ENCODE measurements around the gene SHLD2.
A peak's percentile ranks its signal among the peaks of the same experiment; 100 is the strongest.
"Not testable (repeated sequence)": the region's sequence is repeated elsewhere in the genome, so short reads cannot be mapped to it uniquely, and the experiment has no call there.

The SHLD2 gene

DNA sequence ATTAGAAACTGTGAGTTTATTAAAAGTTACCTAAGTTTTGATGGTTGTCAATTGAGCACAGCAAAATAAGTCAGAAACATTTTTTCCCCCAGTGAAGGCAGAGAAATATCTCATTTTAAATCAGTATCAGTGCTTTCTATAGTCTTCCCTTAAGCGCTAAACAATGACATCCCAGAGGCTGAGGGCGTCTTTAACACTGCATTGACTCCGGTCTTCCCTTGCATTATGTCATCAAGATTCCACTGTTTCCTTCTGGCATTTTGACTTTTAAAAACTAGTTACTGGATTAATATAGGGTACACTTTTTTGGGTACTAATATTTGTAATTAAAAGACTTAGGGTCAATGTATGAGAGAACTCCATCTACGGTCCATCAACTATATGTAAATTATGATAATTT, 4.2 kb upstream of the SHLD2 start:
- no peak overlapping the region for H3K4me3 ChIP-seq (ENCODE audit: low read length)
- DNase-seq (ENCODE audit: low read depth): no peak
- TF ChIP-seq, protein P1, sequence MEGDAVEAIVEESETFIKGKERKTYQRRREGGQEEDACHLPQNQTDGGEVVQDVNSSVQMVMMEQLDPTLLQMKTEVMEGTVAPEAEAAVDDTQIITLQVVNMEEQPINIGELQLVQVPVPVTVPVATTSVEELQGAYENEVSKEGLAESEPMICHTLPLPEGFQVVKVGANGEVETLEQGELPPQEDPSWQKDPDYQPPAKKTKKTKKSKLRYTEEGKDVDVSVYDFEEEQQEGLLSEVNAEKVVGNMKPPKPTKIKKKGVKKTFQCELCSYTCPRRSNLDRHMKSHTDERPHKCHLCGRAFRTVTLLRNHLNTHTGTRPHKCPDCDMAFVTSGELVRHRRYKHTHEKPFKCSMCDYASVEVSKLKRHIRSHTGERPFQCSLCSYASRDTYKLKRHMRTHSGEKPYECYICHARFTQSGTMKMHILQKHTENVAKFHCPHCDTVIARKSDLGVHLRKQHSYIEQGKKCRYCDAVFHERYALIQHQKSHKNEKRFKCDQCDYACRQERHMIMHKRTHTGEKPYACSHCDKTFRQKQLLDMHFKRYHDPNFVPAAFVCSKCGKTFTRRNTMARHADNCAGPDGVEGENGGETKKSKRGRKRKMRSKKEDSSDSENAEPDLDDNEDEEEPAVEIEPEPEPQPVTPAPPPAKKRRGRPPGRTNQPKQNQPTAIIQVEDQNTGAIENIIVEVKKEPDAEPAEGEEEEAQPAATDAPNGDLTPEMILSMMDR (conservative IDR thresholded peaks at IDR 0.05; ENCODE audit: low read depth, low read length): no peak

DNA sequence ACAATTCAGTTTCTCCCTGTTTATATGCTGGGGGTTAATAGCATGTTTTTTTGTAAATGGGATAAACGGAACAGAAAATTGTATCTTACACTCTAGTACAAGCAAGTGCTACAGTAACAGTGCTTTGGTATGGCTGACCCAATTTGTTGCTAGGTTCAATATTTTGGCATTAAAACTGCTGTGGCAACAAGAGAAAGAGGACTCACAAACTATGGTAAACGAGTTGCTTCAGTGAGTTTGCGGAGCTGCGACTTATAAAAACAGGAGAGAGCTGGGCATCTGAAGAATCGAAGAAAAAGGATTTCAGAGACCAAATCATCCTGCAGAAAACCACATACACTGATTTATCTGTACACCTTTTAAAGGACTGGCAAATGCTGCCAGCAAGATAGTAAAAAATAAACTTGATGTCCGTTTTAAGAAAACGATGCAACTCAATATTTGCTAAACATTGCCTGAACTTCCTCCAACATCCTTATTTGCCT, 2.6 kb upstream of the SHLD2 start:
- DNase-seq (ENCODE audit: low read depth): no peak
- TF ChIP-seq, protein P1 (conservative IDR thresholded peaks at IDR 0.05; ENCODE audit: low read depth, low read length): no peak
- H3K4me3 ChIP-seq (ENCODE audit: low read length): peak overlapping the region; percentile 75

DNA sequence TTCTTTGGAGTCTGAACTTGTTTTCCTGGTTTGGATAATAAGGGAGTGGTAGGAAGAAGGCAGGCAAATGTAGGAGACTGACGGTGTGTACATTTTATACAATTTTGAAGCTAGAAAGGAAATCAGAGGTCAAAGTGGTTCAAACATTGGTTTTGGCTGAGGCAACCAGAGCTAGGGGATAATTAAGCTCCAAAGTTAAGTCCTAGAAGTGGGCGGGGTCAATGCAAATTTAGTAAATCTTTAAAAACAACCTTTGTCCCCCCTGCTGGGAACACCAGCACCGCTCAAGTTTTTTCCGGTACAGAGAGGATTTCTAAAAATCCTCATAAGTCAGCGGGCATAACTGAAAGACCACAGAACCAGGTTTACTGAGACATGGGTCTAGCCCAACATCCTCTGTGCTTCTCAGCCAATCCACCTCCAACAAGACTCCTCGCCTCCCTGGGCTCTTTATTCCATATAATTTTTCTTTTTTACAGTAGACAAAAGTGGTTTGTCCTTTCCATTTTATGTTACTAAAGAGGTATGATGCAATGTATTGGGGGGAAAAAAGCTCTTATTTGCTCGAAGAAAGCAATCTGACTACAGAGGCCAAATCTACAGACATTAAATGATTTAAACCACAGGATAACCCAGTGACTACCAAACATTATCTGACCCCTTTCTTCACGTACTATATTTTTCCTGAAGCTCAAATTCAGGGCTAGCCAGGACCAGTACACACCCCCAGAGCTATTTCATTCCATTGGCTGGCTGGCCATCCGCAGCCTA, 2.0 kb upstream of the SHLD2 start:
- H3K4me3 ChIP-seq (ENCODE audit: low read length): peak overlapping the region; percentile 75
- no peak for DNase-seq (ENCODE audit: low read depth)
- TF ChIP-seq, protein P1 (conservative IDR thresholded peaks at IDR 0.05; ENCODE audit: low read depth, low read length): no peak

DNA sequence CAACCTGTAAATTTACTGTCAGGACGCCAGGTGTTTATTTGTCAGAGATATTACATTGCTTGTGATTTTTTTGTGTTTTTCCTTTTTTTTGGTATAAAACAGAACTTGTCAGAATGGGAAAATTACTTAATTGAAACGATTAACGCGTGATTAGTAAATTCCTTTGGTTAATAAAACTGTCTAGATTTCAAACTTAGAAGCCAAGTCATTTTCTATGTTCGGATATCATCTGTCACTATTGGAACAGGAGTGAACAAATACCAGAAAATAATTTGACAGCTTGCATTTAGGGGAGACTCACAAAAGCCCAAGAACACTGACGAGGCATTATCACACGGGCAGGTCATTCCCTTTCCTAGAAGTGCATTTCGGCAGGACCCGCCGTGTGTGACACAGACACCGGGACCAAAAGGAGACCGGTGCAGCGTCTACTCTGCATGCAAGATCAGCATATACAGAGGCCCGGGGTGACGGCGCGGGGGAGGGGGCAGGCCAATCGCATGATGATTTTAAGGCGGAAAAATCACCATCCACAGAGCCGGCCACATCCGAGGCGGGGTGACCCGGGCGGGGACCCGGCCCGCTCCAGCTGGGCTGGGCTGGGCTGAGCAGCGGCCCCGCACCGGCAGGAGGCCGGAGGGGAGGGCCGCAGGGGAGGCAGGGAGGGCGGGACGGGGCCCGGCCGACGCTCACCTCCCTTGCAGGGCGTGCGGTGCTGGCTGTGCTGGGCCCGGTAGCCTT, 1.2 kb upstream of the SHLD2 start:
- TF ChIP-seq, protein P1 (conservative IDR thresholded peaks at IDR 0.05; ENCODE audit: low read depth, low read length): no peak
- no peak for DNase-seq (ENCODE audit: low read depth)
- peak overlapping the region; percentile 75 for H3K4me3 ChIP-seq (ENCODE audit: low read length)

DNA sequence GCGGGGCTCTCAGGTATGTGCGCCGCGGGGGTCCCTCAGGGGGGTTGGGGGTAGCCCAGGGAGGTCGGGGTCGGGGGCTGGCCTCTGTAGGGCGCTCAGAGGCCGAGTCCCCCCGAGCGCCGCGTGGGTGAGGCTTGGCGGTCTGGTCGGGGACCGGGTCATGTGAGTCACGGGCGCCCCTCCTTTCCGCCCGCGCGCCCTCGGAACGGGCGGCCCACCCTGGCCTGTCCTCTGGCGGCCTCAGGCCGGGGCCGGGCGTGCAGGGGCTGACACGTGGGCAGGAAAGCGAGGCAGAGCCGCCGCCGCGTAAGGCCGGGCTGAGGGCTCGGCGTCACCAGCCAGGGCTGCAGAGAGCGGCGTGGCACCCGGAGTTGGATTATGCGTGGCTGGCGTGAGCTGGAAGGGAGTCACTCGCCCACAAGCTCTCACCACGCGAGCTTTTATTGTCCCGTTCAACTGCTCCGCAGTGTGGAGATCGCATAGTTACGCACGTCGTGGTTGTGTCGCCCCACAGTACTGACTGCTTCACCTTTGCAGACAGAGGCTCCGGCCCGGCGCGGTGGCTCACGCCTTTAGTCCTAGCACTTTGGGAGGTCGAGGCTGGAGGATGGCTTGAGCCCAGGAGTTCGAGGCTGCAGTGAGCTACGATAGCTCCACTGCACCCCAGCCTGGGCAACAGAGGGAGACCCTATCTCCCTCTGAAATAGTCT, 385 bp downstream of the SHLD2 start:
- peak; percentile 53 for DNase-seq (ENCODE audit: low read depth)
- peak overlapping the region; percentile 67 for H3K4me3 ChIP-seq (ENCODE audit: low read length)
- TF ChIP-seq, protein P1 (conservative IDR thresholded peaks at IDR 0.05; ENCODE audit: low read depth, low read length): no peak

DNA sequence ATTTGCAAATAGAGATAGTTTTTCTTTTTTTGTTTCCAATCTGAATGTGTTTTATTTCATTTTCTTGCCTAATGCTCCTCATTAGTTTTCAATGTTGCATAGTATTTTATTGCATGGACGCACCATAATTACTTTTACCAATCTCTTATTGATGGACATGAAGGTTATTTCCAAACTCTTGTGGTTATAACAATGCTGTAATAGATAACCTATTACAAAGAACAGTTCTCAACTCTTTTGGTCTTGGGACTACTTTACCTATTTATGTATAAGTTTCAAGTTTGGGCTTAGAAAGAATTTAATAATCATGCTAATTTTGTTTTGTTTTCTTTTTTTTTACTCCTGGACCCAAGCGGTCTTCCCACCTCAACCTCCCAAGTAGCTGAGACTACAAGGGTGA, 7.0 kb downstream of the SHLD2 start:
- DNase-seq (ENCODE audit: low read depth): no peak
- no peak overlapping the region for H3K4me3 ChIP-seq (ENCODE audit: low read length)
- TF ChIP-seq, protein P1 (conservative IDR thresholded peaks at IDR 0.05; ENCODE audit: low read depth, low read length): no peak

DNA sequence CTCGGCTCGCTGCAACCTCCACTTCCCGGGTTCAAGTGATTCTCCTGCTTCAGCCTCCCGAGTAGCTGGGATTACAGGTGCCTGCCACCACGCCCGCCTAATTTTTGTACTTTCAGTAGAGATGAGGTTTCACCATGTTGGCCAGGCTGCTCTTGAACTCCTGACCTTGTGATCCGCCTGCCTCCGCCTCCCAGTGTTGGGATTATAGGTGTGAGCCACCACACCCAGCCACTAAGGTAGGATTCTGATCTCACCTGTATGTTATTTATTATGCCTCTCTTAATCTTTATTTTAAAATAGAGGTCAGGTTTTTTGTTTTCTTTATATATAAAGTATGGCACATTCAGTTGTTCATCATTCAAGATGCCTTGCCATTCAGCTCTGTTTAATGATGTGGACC, 9.7 kb downstream of the SHLD2 start:
- H3K4me3 ChIP-seq (ENCODE audit: low read length); DNase-seq (ENCODE audit: low read depth): not testable (repeated sequence)
